Activated T-helper 1 cell treated with anti-CD3 and anti-CD28 coated beads, Interleukin-12 subunit alpha, Interleukin-12 subunit beta, Interleukin-2, Interleukin-4 antibody, amounts not matched to agents 30 ng/mL and 10 ng/mL and 1 ng/mL, durations not matched to agents 14 hours and 24 hours and 36 hours (primary cell): ENCODE data around the gene ULK4. TPM values are rescaled to one million over a fixed set of nuclear protein-coding genes. Genes with fewer than 3 reads are reported as not detected.

ENCODE experiments used
- DNase-seq: peaks from one replicate; pipeline ENCODE4 v3.0.0; 2021; ENCODE audit warnings: low spot score
- H3K27ac Mint-ChIP-seq: one replicate; pipeline ENCODE4 v1.8.0; 2021; ENCODE audit warnings: mild to moderate bottlenecking, mixed read lengths
- H3K27me3 Mint-ChIP-seq: one replicate; pipeline ENCODE4 v1.8.0; 2022; ENCODE audit warnings: mild to moderate bottlenecking, moderate library complexity, mixed read lengths; ENCODE audit not compliant: insufficient read depth
- H3K36me3 Mint-ChIP-seq: one replicate; pipeline ENCODE4 v1.8.0; 2021; ENCODE audit warnings: low read depth, mixed read lengths
- H3K4me1 Mint-ChIP-seq: one replicate; pipeline ENCODE4 v1.8.0; 2021; ENCODE audit warnings: low read depth, mixed read lengths
- H3K4me3 Mint-ChIP-seq: one replicate; pipeline ENCODE4 v1.8.0; 2021; ENCODE audit warnings: mild to moderate bottlenecking, moderate library complexity, mixed read lengths
- H3K9me3 Mint-ChIP-seq: one replicate; pipeline ENCODE4 v1.8.0; 2021; ENCODE audit warnings: mixed read lengths
- intact Hi-C: fragments of 100-400 bp; cut with micrococcal nuclease; formaldehyde crosslinking; loops from one replicate; pipeline ENCODE4 v1.15.1; 2024
- total RNA-seq: library from RNA; stranded (reverse); gene quantifications from 2 replicates; pipeline ENCODE4 v1.2.3, GENCODE V29; 2022

ULK4 gene
- total RNA-seq, 1 donor from 2014 or later: 7.3 TPM

DNA sequence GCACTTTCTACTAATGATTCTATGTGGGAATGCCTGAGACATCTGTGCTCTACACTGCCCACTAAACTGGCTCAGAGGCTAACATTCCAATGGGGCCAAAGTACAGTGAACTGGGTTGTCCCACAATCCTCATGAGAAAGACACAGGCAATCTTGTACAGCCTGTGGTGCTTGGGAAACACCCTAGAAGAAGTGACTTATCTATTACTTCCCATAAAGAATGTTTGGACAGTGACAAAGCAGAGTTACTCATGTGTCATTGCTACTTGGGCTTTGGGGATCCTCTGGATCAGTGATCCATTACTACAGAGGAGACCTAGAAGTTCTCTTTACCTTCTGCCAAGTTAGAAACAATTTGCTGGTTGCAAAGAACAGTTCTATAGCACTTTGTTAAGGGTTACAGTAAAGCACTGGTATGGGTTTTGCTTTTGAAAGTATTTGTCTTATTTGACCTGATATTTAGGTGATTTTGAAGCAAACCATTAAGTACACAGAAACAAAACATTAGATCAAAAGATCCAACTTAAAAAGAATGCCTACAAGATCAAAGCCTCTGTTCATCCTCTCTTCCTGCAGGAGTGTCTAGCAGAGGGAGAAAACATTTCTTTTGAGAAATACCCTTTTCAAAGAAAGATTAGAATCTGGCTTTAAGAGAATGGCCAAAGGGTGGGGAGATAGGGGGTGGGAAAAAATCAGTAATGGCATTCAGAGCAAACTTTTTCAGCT is 686.8 kb downstream of the ULK4 start:
- no peaks in the 10 kb centered on the region for H3K4me1 Mint-ChIP-seq
- intact Hi-C loops: no loop called here
- no peaks in the 10 kb centered on the region for H3K36me3 Mint-ChIP-seq

DNA sequence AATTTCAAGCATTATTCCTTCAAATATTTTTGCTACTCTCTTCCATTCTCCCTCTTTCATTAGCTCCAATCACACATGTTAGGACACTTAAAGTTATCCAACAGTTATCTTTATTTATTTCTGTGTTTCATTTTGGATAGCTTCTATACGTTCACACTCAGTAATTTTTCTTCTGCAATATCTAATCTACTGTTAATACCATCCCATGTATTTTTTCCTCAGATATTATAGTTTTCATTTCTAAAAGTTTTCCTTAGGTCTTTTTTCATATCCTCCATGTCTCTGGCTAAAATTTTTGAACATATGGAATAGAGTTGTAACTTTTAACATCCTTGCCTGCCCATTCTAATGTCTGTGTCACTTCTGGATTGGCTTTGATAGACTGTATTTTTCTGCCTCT is 689.2 kb downstream of the ULK4 start:
- H3K27ac Mint-ChIP-seq: no peak overlapping the region
- H3K27me3 Mint-ChIP-seq: no peaks in the 10 kb centered on the region
- peaks cover 7% of the 10 kb centered on the region for H3K9me3 Mint-ChIP-seq

More for the DNA sequence above, 686.8 kb downstream of the ULK4 start:
- Mint-ChIP-seq H3K27me3 (no peaks in the 10 kb centered on the region), H3K4me3 (no peak overlapping the region), H3K9me3 (peaks cover 11% of the 10 kb centered on the region), H3K27ac (no peak overlapping the region)
- no peak for DNase-seq

GRCh38 chr3:41267975-41268640 is 693.8 kb downstream of the ULK4 start:
- no peaks in the 10 kb centered on the region for H3K27me3 Mint-ChIP-seq
- no peaks in the 10 kb centered on the region for H3K36me3 Mint-ChIP-seq
- intact Hi-C loops: no loop called here
- H3K27ac Mint-ChIP-seq: no peak overlapping the region
- peaks cover 13% of the 10 kb centered on the region for H3K9me3 Mint-ChIP-seq
- no peak overlapping the region for H3K4me3 Mint-ChIP-seq
- DNase-seq: no peak
- no peaks in the 10 kb centered on the region for H3K4me1 Mint-ChIP-seq

More for the DNA sequence above, 689.2 kb downstream of the ULK4 start:
- Mint-ChIP-seq H3K36me3 (no peaks in the 10 kb centered on the region), H3K4me1 (no peaks in the 10 kb centered on the region), H3K4me3 (no peak overlapping the region)
- intact Hi-C loops: no loop called here
- no peak for DNase-seq

GRCh38 chr3:41265823-41266273 is 696.1 kb downstream of the ULK4 start:
- H3K4me1 Mint-ChIP-seq: no peaks in the 10 kb centered on the region
- H3K9me3 Mint-ChIP-seq: peaks cover 6% of the 10 kb centered on the region
- H3K27ac Mint-ChIP-seq: no peak overlapping the region
- no peaks in the 10 kb centered on the region for H3K36me3 Mint-ChIP-seq
- no peak overlapping the region for H3K4me3 Mint-ChIP-seq
- no peaks in the 10 kb centered on the region for H3K27me3 Mint-ChIP-seq
- intact Hi-C loops: no loop called here
- DNase-seq: no peak

GRCh38 chr3:41265011-41265545 is 696.8 kb downstream of the ULK4 start:
- DNase-seq: no peak
- no peak overlapping the region for H3K27ac Mint-ChIP-seq
- H3K4me3 Mint-ChIP-seq: no peak overlapping the region
- no peaks in the 10 kb centered on the region for H3K36me3 Mint-ChIP-seq
- peaks cover 6% of the 10 kb centered on the region for H3K9me3 Mint-ChIP-seq
- intact Hi-C loops: no loop called here
- no peaks in the 10 kb centered on the region for H3K4me1 Mint-ChIP-seq
- H3K27me3 Mint-ChIP-seq: no peaks in the 10 kb centered on the region

DNA sequence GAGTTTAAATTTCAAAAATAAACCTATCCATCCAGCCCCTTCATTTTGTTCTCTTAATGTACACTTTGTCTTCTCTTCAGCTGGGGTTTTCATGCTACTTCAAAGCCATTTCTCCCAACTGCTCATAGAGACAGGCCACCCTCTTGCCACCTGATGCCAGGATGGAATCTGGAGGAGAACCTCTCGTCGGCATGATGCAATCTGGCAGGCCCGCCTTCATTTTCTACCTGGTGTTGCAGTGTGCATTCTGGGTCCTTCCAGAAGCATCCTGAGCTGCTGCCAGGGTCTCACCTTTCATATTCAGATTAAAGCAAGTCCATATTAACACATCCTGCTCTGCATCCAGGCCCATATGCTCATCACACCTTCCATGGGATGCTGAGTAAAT is 701.8 kb downstream of the ULK4 start:
- no peak overlapping the region for H3K27ac Mint-ChIP-seq

GRCh38 chr3:41259449-41260062 is 702.3 kb downstream of the ULK4 start:
- Mint-ChIP-seq H3K36me3 (no peaks in the 10 kb centered on the region), H3K27me3 (no peaks in the 10 kb centered on the region), H3K4me3 (no peak overlapping the region), H3K9me3 (no peaks in the 10 kb centered on the region), H3K4me1 (no peaks in the 10 kb centered on the region), H3K27ac (no peak overlapping the region)
- intact Hi-C loops: no loop called here
- DNase-seq: no peak

More for the DNA sequence above, 701.8 kb downstream of the ULK4 start:
- intact Hi-C loops: no loop called here
- Mint-ChIP-seq H3K36me3 (no peaks in the 10 kb centered on the region), H3K4me3 (no peak overlapping the region), H3K4me1 (no peaks in the 10 kb centered on the region), H3K27me3 (no peaks in the 10 kb centered on the region), H3K9me3 (no peaks in the 10 kb centered on the region)
- no peak for DNase-seq

DNA sequence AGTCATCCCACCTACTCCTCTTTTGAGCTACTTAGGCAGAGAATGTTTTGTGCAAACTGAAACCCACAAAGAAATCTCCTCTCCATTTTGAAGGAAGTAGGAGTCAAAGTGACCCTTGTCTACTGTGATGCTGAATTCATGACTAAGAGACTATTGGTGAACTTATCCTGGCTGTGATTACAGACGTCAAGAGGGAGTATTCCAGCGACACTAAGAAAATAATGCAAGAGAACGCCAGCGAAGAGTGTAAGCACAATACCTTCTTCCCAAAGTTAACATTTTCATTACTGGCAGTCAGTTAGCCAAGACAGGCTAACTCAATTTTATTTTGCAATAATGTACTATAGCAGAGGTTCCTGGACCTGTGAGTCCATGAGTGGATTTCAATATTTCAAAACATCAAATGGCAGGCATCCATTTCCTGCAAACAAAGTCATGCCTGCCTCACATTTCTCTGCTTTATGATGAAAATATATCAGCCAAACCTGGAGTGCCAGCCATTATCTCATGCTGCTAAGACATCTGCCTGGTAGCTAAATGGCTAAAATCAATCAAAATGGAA is 703.6 kb downstream of the ULK4 start:
- DNase-seq: no peak
- Mint-ChIP-seq H3K36me3 (no peaks in the 10 kb centered on the region), H3K27me3 (no peaks in the 10 kb centered on the region), H3K9me3 (no peaks in the 10 kb centered on the region), H3K4me1 (no peaks in the 10 kb centered on the region), H3K27ac (no peak overlapping the region), H3K4me3 (no peak overlapping the region)
- intact Hi-C loops: no loop called here

DNA sequence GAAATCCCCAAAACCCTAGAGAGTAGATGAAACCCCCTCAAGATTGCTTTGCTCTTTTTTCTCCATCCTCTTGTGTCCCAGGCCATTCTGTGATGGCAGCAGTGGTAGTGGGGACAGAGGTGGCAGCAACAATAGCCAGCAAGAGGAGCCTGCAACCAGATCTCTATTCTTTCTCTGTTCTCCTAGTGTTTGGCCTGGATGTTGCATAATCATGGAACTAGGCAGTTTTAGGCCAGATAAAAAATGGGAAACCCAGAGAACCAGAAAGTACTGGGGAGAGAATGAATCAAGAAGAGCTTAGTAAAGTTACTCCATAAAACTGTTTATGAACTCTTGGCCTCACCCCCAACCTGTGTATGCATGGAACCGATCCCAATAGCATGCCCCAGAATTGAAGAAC is 710.3 kb downstream of the ULK4 start:
- Mint-ChIP-seq H3K4me1 (no peaks in the 10 kb centered on the region), H3K4me3 (no peak overlapping the region), H3K36me3 (no peaks in the 10 kb centered on the region), H3K9me3 (no peaks in the 10 kb centered on the region), H3K27me3 (no peaks in the 10 kb centered on the region), H3K27ac (no peak overlapping the region)
- no peak for DNase-seq
- intact Hi-C loops: no loop called here

- DNase-seq: no peak
- H3K36me3 Mint-ChIP-seq: no peaks in the 10 kb centered on the region
- no peak overlapping the region for H3K27ac Mint-ChIP-seq
- no peak overlapping the region for H3K4me3 Mint-ChIP-seq
- intact Hi-C loops: no loop called here
- no peaks in the 10 kb centered on the region for H3K4me1 Mint-ChIP-seq
- no peaks in the 10 kb centered on the region for H3K27me3 Mint-ChIP-seq
- H3K9me3 Mint-ChIP-seq: no peaks in the 10 kb centered on the region
These were observed 711.1 kb downstream of the ULK4 start for GRCh38 chr3:41250825-41251224.

GRCh38 chr3:41249318-41249717 is 712.6 kb downstream of the ULK4 start:
- intact Hi-C loops: no loop called here
- H3K9me3 Mint-ChIP-seq: no peaks in the 10 kb centered on the region
- no peak overlapping the region for H3K4me3 Mint-ChIP-seq
- DNase-seq: no peak
- H3K27ac Mint-ChIP-seq: no peak overlapping the region
- H3K36me3 Mint-ChIP-seq: no peaks in the 10 kb centered on the region
- H3K27me3 Mint-ChIP-seq: no peaks in the 10 kb centered on the region
- H3K4me1 Mint-ChIP-seq: no peaks in the 10 kb centered on the region

DNA sequence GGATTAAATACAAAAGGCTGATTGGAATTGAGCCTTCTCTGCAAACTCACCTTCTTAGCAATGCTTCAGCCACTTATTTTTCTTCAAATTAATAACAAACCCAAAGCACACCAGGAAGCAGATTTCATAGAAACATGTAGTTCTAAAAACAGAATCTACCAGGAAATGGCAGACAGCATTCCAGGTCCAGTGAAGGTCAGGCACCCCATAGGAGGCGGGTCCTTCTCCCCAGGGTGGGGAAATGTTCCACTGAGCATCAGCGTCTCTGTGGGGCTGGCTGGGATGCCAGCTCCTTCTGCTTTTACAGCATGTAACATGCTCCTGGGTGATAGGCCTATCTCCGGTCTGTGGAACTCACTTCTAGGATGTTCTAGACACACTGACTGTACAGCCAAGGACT is 713.4 kb downstream of the ULK4 start:
- no peaks in the 10 kb centered on the region for H3K4me1 Mint-ChIP-seq
- H3K4me3 Mint-ChIP-seq: no peak overlapping the region
- no peak overlapping the region for H3K27ac Mint-ChIP-seq
- no peaks in the 10 kb centered on the region for H3K9me3 Mint-ChIP-seq
- no peak for DNase-seq
- intact Hi-C loops: no loop called here
- no peaks in the 10 kb centered on the region for H3K27me3 Mint-ChIP-seq
- H3K36me3 Mint-ChIP-seq: no peaks in the 10 kb centered on the region
